Measurements from ENCODE around the gene RBM17.
"Not testable (repeated sequence)": the region's sequence is repeated elsewhere in the genome, so short reads cannot be mapped to it uniquely, and the experiment has no call there.

The RBM17 gene

DNA sequence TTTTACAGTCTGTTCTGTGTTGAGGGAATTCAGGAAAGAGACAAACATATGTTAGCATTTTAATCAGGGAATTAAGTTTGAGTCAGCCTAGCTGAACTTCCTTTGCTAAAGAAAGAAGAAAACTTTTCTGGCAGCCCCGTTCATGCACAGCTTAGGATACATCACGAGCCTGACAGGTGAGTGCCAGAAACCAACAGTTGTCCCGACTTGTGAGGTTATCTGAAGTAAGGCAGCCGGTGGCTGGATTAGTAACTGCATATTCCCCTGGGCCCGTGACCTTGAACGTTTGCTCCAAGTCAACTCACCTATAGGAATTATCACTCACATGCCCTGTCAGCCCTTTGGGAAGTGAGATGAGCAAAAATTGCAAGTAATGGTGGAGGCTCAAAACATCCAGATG, 24.1 kb downstream of the RBM17 start:
- no peak for DNase-seq (ENCODE audit: low read depth in 2 of 2)

DNA sequence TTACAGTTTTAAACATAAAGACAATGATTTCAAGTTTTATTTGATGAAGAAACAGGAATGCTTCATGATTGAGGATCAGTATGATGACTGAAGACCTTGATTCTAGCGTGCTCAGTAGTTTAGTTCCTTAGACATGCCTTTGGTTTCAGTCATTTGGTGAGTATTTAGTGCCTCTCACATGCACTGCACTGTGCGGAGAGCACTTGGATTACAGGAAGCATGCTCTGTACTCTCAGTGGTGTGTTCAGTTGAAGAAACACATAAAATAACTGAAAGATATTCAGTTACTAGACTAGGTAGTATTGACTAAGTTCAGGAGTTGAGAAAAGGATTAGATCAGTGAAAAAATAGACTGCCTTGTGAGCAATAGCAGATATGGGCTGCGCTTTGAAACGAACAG, 25.5 kb downstream of the RBM17 start:
- DNase-seq (ENCODE audit: low read depth in 2 of 2) = no peak

- DNase-seq (ENCODE audit: low read depth in 2 of 2) = no peak
Measured at GRCh38 chr10:6114805-6115341, 26.0 kb downstream of the RBM17 start.

- no peak for DNase-seq (ENCODE audit: low read depth in 2 of 2)
Measured at GRCh38 chr10:6115411-6115810, 26.6 kb downstream of the RBM17 start.

DNA sequence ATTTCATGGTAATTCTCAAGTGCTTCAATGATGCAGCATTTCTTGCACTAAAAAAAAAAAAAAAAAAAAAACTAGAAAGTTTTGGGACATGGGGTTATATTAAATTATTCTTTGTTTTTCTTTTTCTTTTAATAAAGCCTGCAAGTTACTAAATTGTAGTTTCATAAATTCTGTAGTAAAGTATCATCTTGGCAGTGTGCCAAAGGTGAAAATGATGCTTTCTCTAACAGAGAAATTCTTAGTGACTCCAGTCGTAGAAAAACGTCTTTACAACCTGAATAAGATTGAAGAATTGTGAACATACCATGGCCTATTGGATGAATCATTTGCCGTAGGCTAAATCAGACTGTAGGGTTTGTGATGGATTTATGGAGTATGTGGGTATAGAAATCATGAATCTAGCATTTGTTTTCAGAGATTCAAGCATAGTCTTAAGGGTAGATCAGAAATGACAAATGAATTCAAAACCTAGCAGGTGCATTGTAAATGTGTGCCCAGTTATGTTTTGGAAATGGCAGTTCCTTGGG, 27.1 kb downstream of the RBM17 start:
- DNase-seq (ENCODE audit: low read depth in 2 of 2) = no peak

GRCh38 chr10:6116806-6117205, 28.0 kb downstream of the RBM17 start:
- DNase-seq (ENCODE audit: low read depth in 2 of 2) = no peak

DNA sequence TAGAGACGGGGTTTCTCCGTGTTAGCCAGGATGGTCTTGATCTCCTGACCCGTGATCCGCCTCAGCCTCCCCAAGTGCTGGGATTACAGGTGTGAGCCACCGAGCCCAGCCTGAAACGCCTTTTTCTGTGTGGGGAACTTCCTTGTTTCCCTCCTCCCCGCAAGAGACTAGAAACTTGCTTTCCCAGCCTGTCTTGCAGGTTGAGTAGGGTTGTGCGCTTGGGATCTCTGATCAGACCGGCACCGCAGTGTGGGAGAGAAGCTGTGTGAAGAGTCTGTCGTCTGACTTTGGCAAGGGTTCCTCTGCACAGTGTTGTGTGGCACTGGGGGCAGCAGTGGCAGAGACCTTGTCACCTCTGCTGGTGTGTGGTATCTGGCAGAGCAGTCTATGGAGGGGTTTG, 28.9 kb downstream of the RBM17 start:
- DNase-seq (ENCODE audit: low read depth in 2 of 2) = no peak

DNA sequence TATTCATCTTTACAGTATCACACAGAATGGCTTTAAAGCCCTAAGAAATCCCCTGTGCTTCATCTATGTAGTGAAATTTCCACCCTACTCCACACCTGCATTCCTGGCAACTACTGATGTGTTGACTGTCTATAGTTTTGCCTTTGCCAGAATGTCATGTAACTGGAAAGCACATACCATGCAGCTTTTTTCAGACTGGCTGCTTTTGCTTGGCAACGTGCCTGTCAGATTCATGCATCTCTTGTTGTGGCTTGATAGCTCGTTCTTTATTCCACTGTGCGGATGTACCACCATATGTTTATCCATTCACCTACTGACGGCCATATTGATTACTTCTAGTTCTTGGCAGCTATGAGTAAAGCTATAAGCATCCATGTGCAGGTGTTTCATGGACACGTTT, 30.6 kb downstream of the RBM17 start:
- DNase-seq (ENCODE audit: low read depth in 2 of 2) = no peak

- no peak for DNase-seq (ENCODE audit: low read depth in 2 of 2)
Measured at GRCh38 chr10:6119962-6120361, 31.1 kb downstream of the RBM17 start.

- DNase-seq (ENCODE audit: low read depth in 2 of 2) = no peak
Measured at GRCh38 chr10:6120691-6121090, 31.9 kb downstream of the RBM17 start.

- DNase-seq (ENCODE audit: low read depth in 2 of 2) = no peak
Measured at GRCh38 chr10:6121146-6121545, 32.3 kb downstream of the RBM17 start.

DNA sequence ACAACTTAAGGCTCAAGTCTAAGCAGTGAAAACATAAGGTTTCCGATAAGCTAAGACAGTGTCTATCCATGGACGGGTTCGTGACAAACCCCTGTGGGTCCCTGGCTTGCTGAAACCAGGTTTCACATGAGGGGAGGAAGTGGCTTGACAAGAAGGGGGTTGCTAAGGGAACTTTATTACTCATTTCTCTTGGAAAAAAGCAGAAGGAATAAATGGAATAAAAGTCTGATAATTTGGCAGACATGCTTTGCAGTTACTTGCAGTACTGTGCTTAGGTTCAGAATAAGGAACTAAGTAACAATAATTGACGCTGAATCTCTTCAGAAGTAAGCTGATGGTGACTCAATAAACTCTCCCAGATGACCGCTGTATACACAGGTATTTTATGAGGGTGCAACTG, 34.7 kb downstream of the RBM17 start:
- no peak for DNase-seq (ENCODE audit: low read depth in 2 of 2)

GRCh38 chr10:6124666-6125065, 35.8 kb downstream of the RBM17 start:
- DNase-seq (ENCODE audit: low read depth in 2 of 2) = no peak

GRCh38 chr10:6127461-6127860, 38.6 kb downstream of the RBM17 start:
- not testable (repeated sequence) for DNase-seq (ENCODE audit: low read depth in 2 of 2)

DNA sequence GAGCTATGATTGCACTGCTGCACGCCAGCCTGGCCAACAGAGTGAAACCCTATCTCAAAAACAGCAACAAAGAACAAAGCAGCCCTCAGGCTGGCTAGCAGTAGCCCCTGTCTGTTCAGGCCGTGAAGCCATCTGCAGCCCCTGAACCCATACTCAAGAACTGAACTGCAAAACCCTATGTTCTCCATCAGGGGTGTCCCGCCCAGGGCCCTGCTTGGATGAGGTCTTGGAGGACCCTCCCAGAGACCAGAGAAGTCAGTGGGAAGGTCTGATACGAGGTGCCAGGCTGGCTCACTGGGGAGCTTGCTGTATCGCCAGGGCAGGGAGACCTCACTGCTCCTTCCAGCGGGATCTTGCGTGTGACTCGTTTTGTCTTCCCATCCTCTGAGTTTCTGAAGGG, 39.3 kb downstream of the RBM17 start:
- no peak for DNase-seq (ENCODE audit: low read depth in 2 of 2)

- DNase-seq (ENCODE audit: low read depth in 2 of 2) = no peak
Measured at GRCh38 chr10:6128591-6129251, 39.9 kb downstream of the RBM17 start.

DNA sequence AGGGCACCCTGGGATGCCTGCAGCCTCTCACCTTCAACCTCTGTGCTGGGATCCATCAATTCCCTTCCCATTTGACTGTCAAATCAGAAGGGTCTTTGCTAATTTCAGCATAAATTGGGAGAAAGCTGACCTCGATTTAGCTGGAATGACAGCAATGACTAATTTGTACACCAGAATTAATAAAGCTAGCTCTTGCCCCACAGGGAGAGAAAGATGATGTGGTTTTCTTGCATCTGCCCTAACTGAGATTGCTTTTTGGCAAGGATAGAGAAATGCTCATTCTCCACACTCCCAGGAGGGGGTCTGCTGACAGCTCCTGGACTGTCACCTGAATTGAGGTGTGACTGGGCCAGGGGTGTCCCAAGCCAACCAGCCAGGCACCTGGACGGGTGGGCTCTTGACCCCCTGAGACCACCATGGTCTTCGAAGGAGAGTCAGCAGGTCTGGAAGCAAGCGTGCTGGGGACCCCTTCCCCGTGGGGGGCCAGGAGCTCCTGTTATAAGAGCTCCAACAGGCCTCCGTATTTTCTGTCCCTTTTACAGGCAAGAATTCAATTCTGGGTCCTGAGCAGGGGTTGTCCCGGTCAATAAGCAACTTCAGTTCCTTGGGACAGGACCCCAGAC, 42.1 kb downstream of the RBM17 start:
- no peak for DNase-seq (ENCODE audit: low read depth in 2 of 2)

GRCh38 chr10:6133331-6134098, 44.7 kb downstream of the RBM17 start:
- DNase-seq (ENCODE audit: low read depth in 2 of 2) = no peak

- DNase-seq (ENCODE audit: low read depth in 2 of 2) = no peak
Measured at GRCh38 chr10:6134099-6134823, 45.4 kb downstream of the RBM17 start.

- DNase-seq (ENCODE audit: low read depth in 2 of 2) = no peak
Measured at GRCh38 chr10:6135039-6135438, 46.2 kb downstream of the RBM17 start.

DNA sequence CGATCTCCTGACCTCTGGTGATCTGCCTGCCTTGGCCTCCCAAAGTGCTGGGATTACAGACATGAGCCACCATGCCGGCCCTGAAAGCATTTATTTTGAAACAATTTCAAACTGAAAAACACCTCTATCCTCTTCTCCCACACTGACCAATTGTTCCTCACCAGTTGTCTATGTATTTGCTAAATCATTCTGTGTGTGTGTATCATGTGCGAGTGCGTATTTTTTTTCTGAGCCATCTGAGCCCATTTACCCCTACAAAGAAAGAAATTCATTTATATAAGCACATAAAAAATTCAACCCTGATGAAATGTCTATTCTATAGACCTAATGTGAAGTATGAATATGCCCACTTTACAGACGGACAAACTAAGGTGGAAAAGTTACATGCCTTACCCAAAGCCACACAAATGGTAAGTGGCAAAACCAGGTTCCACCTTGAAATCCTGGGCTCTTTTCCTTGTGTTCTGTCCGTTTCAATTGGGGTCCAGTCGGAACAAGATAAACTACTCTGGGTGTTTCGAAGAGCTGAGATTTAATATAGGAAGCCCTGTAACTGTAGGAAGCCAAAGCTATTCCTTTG, 46.8 kb downstream of the RBM17 start:
- no peak for DNase-seq (ENCODE audit: low read depth in 2 of 2)
